HG02571 (cell line): ENCODE data around the gene CRADD.
"Not testable (repeated sequence)": the region's sequence is repeated elsewhere in the genome, so short reads cannot be mapped to it uniquely, and the experiment has no call there.

Experiments
- ATAC-seq: cut with Tn5 transposase; IDR thresholded peaks from one replicate; pipeline ENCODE4 v1.9.1; 2021; ENCODE audit warnings: mild to moderate bottlenecking, moderate library complexity; ENCODE audit not compliant: unreplicated experiment

CRADD gene

DNA sequence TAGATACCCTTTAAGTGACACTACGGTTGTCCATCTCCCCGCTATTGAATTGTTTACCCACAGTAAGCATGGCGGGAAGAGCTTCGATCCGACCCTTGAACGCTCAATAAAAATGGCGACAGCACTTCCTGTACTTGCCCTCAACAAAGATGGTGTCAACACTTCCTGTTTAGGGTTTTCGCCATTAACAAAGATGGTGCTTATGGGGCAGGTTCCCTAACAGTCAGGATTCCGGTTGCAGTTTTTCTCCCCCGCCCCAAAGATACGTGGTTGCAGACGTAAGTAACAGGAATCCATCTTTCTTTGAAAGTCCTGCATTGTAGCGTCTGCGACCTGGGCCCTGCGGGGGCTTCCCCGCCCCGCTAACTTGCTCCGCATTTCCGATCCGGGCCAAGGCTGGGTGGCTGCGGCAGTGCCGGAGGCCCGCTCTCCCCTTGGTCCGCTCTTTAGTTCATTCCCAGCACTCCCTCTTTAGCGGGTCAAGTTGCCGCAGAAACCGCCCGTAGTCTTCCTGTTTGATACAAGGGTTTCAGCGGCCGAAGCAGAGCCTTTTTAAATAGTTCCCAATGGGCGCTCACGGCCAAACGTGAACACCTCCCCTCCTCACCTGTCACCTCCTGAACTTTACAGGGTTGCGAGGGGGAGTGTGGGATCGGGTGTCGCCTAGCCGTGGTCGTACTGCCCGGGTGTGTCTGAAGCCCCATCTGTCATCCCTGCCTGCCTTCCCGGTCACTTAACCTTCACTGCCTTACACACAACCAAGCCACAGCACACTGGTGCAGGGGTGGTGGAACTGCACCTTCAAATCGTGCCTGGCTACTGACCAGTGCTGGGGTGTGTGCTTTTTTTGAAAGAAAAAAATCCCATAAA lies at the start of gene CRADD:
TSS of gene CRADD (plus strand) at position 181 of the 870 bp plus-strand sequence.
- peak; percentile 92 for ATAC-seq

DNA sequence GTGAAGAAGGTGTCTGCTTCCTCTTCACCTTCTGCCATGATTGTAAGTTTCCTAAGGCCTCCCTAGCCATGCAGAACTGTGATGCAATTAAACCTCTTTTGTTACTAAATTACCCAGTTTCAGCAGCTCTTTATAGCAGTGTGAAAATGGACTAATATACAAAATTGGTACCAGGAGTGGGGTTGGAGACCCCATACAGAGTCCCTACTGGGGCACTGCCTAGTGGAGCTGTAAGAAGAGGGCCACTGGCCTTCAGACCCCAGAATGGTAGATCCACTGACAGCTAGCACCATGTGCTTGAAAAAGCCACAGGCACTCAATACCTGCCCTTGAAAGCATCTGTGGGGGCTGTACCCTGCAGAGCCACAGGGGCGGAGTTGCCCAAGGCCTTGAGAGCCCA lies 44.8 kb upstream of the CRADD start:
- ATAC-seq = no peak

GRCh38 chr12:93634416-93634815 lies 42.8 kb upstream of the CRADD start:
- no peak for ATAC-seq

DNA sequence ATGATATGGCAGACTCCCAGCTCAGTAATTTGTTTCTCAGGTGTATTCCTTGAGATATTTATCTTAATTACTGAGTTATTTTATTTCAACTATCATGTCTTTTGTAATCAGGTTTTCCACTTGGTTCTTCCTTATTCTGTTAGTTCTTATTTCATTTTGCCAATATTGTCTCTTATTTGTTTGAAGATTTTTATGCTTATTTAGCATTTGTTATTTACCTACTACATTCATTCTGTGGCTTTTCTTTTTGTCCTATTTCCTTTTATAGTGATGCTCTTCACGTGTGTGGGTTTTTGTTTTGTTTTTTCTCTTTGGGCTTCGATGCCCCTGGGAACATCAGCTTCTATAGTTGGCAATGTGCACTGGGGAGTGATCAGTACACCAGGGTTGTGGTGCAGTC lies 40.5 kb upstream of the CRADD start:
- ATAC-seq = no peak

- ATAC-seq = no peak
Measured at GRCh38 chr12:93638095-93638494, 39.1 kb upstream of the CRADD start.

GRCh38 chr12:93638954-93639353 lies 38.2 kb upstream of the CRADD start:
- ATAC-seq = no peak

- ATAC-seq = no peak
Measured at GRCh38 chr12:93639406-93639805, 37.8 kb upstream of the CRADD start.

GRCh38 chr12:93641380-93641779 lies 35.8 kb upstream of the CRADD start:
- ATAC-seq = not testable (repeated sequence)

- ATAC-seq = no peak
Measured at GRCh38 chr12:93642751-93643150, 34.4 kb upstream of the CRADD start.

GRCh38 chr12:93645702-93646101 lies 31.5 kb upstream of the CRADD start:
- ATAC-seq = no peak

DNA sequence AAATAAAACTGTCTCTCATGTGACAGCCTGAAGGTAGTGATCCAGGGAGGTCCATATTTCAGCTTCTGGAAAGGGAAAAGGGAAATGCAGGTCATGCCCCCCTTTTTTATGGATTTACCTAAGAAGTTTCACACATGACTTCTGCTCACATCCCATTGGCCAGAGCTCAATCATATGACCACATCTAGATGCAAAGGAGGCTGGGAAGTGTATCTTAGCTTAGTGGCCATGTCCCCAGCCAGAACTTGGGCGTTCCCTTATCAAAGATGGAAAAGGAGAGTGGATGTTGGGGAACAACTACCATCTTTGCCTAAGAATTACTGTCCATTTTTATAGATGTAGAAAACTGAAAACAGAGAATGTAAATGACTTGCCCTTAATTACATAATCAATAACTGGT lies 26.5 kb upstream of the CRADD start:
- ATAC-seq = no peak

DNA sequence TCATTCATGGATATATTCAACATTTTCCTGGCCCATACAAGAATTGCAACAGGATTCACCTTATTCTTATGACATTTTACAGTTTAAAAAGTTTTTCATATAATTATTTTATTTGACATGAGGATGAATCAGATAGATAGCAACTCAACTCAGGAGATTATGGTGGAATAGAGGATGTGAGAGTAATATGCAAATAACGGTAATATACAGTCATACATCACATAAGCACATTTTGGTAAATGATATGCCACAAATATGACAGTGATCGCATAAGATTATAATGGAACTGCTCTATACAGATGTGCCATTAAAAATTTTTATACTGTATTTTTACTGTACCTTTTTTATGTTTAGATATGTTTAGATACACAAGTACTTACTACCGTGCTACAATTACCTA lies 24.1 kb upstream of the CRADD start:
- ATAC-seq = no peak

DNA sequence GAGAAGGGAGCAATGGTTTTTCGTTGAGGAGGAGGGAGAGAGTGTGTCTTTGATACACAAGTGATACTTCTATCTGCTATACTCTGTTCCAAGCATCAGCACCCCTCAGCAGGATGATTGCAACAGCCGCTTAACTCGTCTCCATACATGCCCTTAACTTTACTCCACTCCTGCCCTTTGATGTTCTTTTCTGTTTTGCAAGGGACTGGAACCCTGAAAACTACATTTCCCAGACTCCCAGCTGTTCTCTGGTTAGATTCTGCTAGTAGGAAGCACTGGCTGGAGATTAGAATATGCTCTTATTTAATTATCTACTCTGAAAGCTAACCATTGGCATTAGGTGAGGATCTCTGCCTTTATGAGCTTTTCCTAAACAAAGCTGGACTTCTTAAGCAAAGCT lies 23.5 kb upstream of the CRADD start:
- ATAC-seq = no peak

DNA sequence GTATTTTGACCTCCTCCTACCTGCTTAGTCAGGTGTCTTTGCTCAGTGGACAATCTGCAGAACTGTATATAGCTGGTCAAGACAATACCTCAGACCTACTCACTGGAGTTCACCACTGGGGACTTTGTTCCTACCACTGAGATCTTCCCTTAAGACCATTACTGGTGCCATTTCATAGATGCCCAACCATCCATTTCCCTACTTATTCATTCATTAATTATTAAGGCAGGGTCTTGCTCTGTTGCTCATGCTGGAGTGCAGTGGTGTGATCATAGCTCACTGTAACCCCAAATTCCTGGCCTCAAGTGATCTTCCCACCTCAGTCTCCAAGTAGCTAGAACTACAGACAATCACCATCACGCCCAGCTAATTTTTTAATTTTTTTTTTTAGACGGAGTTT lies 22.8 kb upstream of the CRADD start:
- ATAC-seq = no peak

DNA sequence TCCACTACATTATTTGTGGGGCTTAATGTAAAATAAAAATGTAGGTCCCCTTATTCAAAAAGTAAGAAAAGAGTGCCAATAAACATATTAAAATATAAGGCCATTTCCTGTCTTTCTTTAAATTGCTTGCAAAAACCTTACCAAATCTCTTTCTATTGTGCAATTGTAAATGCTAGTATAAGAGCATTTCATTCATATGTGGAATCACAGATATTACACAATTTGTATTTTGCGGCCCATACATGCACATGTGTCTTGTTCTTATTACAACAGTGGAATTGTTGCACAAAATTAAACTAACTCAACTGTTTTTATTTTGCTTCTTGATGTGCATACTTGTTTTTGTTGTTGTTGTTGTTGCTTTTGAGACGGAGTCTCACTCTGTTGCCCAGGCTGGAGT lies 20.1 kb upstream of the CRADD start:
- no peak for ATAC-seq

DNA sequence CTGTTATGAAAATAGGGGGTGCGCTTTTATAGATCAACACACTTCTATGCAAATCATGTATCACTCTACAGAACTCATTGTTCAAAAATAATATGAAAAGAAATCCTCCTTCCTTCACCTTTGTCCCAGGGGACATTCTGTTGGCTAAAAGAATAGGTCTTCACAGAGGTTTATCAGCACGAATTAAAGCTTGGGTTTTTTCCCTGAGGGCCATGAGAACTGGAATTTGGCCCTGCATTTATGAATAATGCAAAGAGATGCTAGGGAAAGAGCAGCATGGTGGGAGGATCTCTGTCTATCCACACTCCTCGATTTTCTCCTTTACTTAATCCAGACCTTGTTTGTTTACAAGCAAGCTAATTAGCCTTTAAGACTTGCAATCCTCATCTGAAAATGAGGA lies 16.2 kb upstream of the CRADD start:
- ATAC-seq = no peak

GRCh38 chr12:93663006-93663728 lies 14.0 kb upstream of the CRADD start:
- ATAC-seq = no peak

DNA sequence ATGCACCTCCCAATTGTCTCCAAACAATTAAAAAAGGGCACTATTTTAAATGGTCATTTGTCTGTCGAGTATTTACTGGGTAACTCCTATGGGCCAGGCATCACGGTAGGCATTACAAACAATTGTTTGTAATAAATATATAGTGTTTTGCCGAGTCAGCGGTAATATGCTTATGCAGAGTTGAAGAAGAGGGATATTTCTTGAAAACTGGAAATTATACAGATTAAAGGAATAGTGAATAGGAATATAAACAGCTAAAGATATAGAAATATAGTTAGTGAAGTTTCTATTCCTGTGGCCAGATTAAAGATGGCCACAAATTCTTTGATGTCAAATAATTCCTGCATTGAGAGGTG lies 13.5 kb upstream of the CRADD start:
- ATAC-seq = no peak

DNA sequence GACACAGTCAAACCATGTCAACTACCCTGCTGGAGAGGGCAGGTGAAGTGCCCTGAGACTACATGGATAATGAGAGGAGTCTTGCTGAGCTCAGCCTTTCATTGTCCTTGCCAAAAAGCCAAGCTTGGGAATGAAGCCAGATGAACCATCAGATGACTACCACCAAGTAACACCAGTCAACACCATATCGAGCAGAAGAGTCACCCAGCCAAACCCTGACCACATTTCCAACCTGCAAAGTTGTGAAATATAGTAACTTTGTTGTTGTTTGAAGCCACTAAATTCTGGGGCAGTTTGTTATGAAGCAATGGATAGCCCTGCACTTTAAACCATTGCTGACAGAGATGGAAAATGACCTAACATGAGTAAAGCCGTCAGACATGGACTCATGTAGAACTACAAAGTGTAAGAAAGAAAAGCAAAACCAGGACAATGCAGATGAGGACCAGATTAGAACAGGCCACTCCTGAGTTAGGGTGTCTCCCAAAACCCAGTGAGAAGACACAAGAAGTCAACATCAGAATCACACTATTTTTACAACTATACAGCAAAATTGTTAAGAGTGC lies 12.5 kb upstream of the CRADD start:
- no peak for ATAC-seq

GRCh38 chr12:93667672-93668071 lies 9.5 kb upstream of the CRADD start:
- ATAC-seq = no peak

- ATAC-seq = no peak
Measured at GRCh38 chr12:93668919-93669418, 8.2 kb upstream of the CRADD start.

- no peak for ATAC-seq
Measured at GRCh38 chr12:93669452-93669851, 7.7 kb upstream of the CRADD start.
